ENCODE measurements around the gene SERP2. TPM values are rescaled to one million over a fixed set of nuclear protein-coding genes. Genes with fewer than 3 reads are reported as not detected.

The SERP2 gene
- polyA plus RNA-seq, 6 donors from 2014 or later = 0.52 TPM; not detected in 5

- Mint-ChIP-seq H3K4me3 (peak overlapping the region; percentile 81 to 97 (median 94)), H3K4me1 (peaks cover 9 to 37% (median 27%) of the 10 kb centered on the region in 3 donors), H3K9me3 (no peaks in the 10 kb centered on the region), H3K36me3 (no peaks in the 10 kb centered on the region), H3K27ac (peak overlapping the region in 2 of 6 donors; percentile 84 to 88), H3K27me3 (peaks cover 0 to 9% (median 6%) of the 10 kb centered on the region in 3 donors)
- peak; percentile 18 to 29 for ATAC-seq (ENCODE audit: low read depth in 2 of 2)
- peak; percentile 63 for DNase-seq
These were observed 64.0 kb downstream of the SERP2 start for GRCh38 chr13:44437356-44438233.

- Mint-ChIP-seq H3K27ac (no peak overlapping the region), H3K27me3 (peaks cover 0 to 9% (median 6%) of the 10 kb centered on the region in 3 donors), H3K4me1 (peaks cover 9 to 37% (median 27%) of the 10 kb centered on the region in 3 donors), H3K4me3 (peak overlapping the region in 2 of 8 donors; percentile 81 to 87), H3K9me3 (no peaks in the 10 kb centered on the region), H3K36me3 (no peaks in the 10 kb centered on the region)
- DNase-seq (no peak), ATAC-seq (ENCODE audit: low read depth in 2 of 2) (no peak)
These were observed 64.6 kb downstream of the SERP2 start for GRCh38 chr13:44438234-44438579.

GRCh38 chr13:44439452-44440024, 65.9 kb downstream of the SERP2 start:
- H3K36me3 Mint-ChIP-seq = no peaks in the 10 kb centered on the region
- H3K9me3 Mint-ChIP-seq = no peaks in the 10 kb centered on the region
- H3K27ac Mint-ChIP-seq = no peak overlapping the region
- H3K27me3 Mint-ChIP-seq = peaks cover 0 to 9% (median 6%) of the 10 kb centered on the region in 3 donors
- H3K4me1 Mint-ChIP-seq = peaks cover 9 to 35% (median 25%) of the 10 kb centered on the region in 3 donors
- no peak overlapping the region for H3K4me3 Mint-ChIP-seq
- no peak for DNase-seq
- no peak for ATAC-seq (ENCODE audit: low read depth in 2 of 2)

GRCh38 chr13:44440046-44440608, 66.5 kb downstream of the SERP2 start:
- peaks cover 0 to 9% (median 6%) of the 10 kb centered on the region in 3 donors for H3K27me3 Mint-ChIP-seq
- H3K4me1 Mint-ChIP-seq = peaks cover 9 to 31% (median 25%) of the 10 kb centered on the region in 3 donors
- peak overlapping the region in 1 of 6 donors; percentile 61 for H3K27ac Mint-ChIP-seq
- H3K9me3 Mint-ChIP-seq = no peaks in the 10 kb centered on the region
- no peaks in the 10 kb centered on the region for H3K36me3 Mint-ChIP-seq
- no peak overlapping the region for H3K4me3 Mint-ChIP-seq
- no peak for ATAC-seq (ENCODE audit: low read depth in 2 of 2)
- no peak for DNase-seq

Other genes starting within 250 kb of the SERP2 start
- 10 to 100 TPM in 1 of 6 donors, 1 to 10 TPM in 5; 3.5 to 10.1 (median 7.0) TPM for gene TSC22D1, start 202.5 kb downstream of the SERP2 start, polyA plus RNA-seq (ENCODE audit: low read depth in 6 of 6)